Chondrocyte (in vitro differentiated cells): ENCODE results near the gene GRIP1. TPM values are rescaled to one million over a fixed set of nuclear protein-coding genes. Genes with fewer than 3 reads are reported as not detected.

Experiments
- DNase-seq: peaks from one replicate; pipeline ENCODE4 v3.0.0; 2021; ENCODE audit warnings: mixed read lengths, low spot score
- H3K27ac Mint-ChIP-seq: one replicate; pipeline ENCODE4 v1.8.0; 2021; ENCODE audit warnings: mild to moderate bottlenecking, moderate library complexity, mixed read lengths; ENCODE audit not compliant: unreplicated experiment
- H3K27me3 Mint-ChIP-seq: 2 replicates; pipeline ENCODE4 v1.8.0; 2021; ENCODE audit warnings: low read depth, mixed read lengths
- H3K36me3 Mint-ChIP-seq: 2 replicates; pipeline ENCODE4 v1.8.0; 2021; ENCODE audit warnings: low read depth, mixed read lengths
- H3K4me1 Mint-ChIP-seq: 2 replicates; pipeline ENCODE4 v1.8.0; 2021; ENCODE audit warnings: low read depth, mild to moderate bottlenecking, mixed read lengths
- H3K4me3 Mint-ChIP-seq: one replicate; pipeline ENCODE4 v1.8.0; 2021; ENCODE audit warnings: mild to moderate bottlenecking, moderate library complexity, mixed read lengths; ENCODE audit not compliant: unreplicated experiment
- H3K9me3 Mint-ChIP-seq: 2 replicates; pipeline ENCODE4 v1.8.0; 2021; ENCODE audit warnings: low read depth, mixed read lengths
- CTCF ChIP-seq: fragments of 200-600 bp; sonication (generic); IDR thresholded peaks from 2 replicates; pipeline ENCODE4 v1.5.0; 2021; ENCODE audit warnings: antibody characterized with exemption, mild to moderate bottlenecking, moderate library complexity
- total RNA-seq: library from RNA; stranded (reverse); gene quantifications from 3 replicates; pipeline ENCODE4 v1.2.1, GENCODE V29; 2021

Gene GRIP1
- total RNA-seq, 1 donor from 2014 or later, result 5.0 TPM

GRCh38 chr12:66709893-66710292 is 31.0 kb upstream of the GRIP1 start:
- DNase-seq, result no peak
- Mint-ChIP-seq H3K9me3 (no peaks in the 10 kb centered on the region), H3K4me3 (no peak overlapping the region), H3K27ac (no peak overlapping the region), H3K4me1 (no peaks in the 10 kb centered on the region), H3K27me3 (peaks cover 2% of the 10 kb centered on the region), H3K36me3 (peaks cover 2% of the 10 kb centered on the region)
- no peak for TF ChIP-seq CTCF

- Mint-ChIP-seq H3K4me1 (no peaks in the 10 kb centered on the region), H3K9me3 (no peaks in the 10 kb centered on the region), H3K4me3 (no peak overlapping the region), H3K36me3 (peaks cover 2% of the 10 kb centered on the region), H3K27ac (no peak overlapping the region), H3K27me3 (peaks cover 4% of the 10 kb centered on the region)
- DNase-seq, result no peak
- TF ChIP-seq CTCF, result no peak
Measured at GRCh38 chr12:66709457-66709773, 30.5 kb upstream of the GRIP1 start.

GRCh38 chr12:66708704-66709456 is 30.0 kb upstream of the GRIP1 start:
- Mint-ChIP-seq H3K27me3 (peaks cover 4% of the 10 kb centered on the region), H3K4me3 (no peak overlapping the region), H3K9me3 (no peaks in the 10 kb centered on the region), H3K27ac (no peak overlapping the region), H3K4me1 (no peaks in the 10 kb centered on the region), H3K36me3 (peaks cover 2% of the 10 kb centered on the region)
- peak; percentile 86 for TF ChIP-seq CTCF
- DNase-seq, result no peak

GRCh38 chr12:66707002-66707697 is 28.3 kb upstream of the GRIP1 start:
- Mint-ChIP-seq H3K4me3 (no peak overlapping the region), H3K4me1 (no peaks in the 10 kb centered on the region), H3K27ac (no peak overlapping the region), H3K9me3 (no peaks in the 10 kb centered on the region), H3K36me3 (peaks cover 2% of the 10 kb centered on the region), H3K27me3 (peaks cover 17% of the 10 kb centered on the region)
- no peak for TF ChIP-seq CTCF
- DNase-seq, result no peak

GRCh38 chr12:66699738-66700482 is 21.0 kb upstream of the GRIP1 start:
- Mint-ChIP-seq H3K36me3 (no peaks in the 10 kb centered on the region), H3K9me3 (no peaks in the 10 kb centered on the region), H3K27ac (no peak overlapping the region), H3K4me3 (no peak overlapping the region), H3K4me1 (no peaks in the 10 kb centered on the region), H3K27me3 (peaks cover 29% of the 10 kb centered on the region)
- TF ChIP-seq CTCF, result no peak
- no peak for DNase-seq
